Astrocyte of the spinal cord (primary cell): ENCODE results near the gene INPP5A.

Experiments used
- DNase-seq: peaks from one replicate; pipeline ENCODE4 v3.0.0; 2011; ENCODE audit warnings: low read depth, low spot score
- H3K4me3 ChIP-seq: 2 replicates; pipeline ENCODE4 v1.5.1; 2011; ENCODE audit warnings: low read depth, mild to moderate bottlenecking, low read length, moderate library complexity
- CTCF ChIP-seq: IDR thresholded peaks from 2 replicates; pipeline ENCODE4 v1.5.1; 2012; ENCODE audit warnings: low read depth, mild to moderate bottlenecking, low read length, inconsistent platforms
- in situ Hi-C: cut with HindIII; loops from 2 replicates; pipeline ENCODE4 v1.10.0; 2017; ENCODE audit warnings: low sequenced_read_pairs

The INPP5A gene

GRCh38 chr10:132541601-132542011, 4.0 kb downstream of the INPP5A start:
- DNase-seq: no peak
- no peak for TF ChIP-seq CTCF
- in situ Hi-C loops: no loop called here
- H3K4me3 ChIP-seq: no peak overlapping the region

DNA sequence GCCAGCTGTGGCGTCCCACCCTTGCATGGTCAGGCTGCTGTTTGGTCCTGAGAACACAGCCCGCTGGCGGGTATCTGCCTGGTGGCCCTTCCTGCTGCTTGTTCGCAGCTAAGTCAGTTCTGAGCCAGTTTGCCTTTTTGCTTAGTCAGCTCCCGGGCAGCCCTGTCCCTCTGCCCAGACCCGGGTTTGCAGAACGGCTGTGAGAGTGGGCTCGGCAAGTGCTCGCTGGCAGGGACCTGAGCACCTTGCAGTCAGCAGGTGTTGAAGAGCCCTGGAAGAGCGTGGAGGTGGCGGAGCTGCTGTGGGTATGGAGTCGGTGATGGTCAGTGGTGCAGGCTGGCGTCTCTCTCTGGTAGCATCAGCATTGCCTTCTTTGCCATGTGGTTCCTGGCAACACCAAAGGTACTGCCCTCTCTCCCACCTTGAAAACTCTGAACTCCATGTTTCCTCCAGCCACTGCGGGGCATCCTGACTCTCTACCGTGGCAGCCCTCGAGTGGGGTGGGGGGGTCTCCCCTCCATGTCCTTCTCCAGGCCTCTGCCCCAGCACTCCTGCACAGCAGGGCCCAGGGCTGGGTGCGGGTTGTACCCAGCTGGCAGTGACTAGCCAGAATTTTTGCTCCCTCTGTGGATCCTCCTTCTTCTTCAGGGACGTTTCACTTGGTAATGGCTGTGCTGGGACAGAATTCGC, 4.6 kb downstream of the INPP5A start:
- TF ChIP-seq CTCF: no peak
- in situ Hi-C loops: no loop called here
- no peak overlapping the region for H3K4me3 ChIP-seq
- DNase-seq: no peak

- in situ Hi-C loops: no loop called here
- DNase-seq: no peak
- no peak for TF ChIP-seq CTCF
- H3K4me3 ChIP-seq: no peak overlapping the region
Measured at GRCh38 chr10:132542819-132543218, 5.2 kb downstream of the INPP5A start.

- TF ChIP-seq CTCF: no peak
- in situ Hi-C loops: no loop called here
- no peak for DNase-seq
- no peak overlapping the region for H3K4me3 ChIP-seq
Measured at GRCh38 chr10:132543916-132544743, 6.5 kb downstream of the INPP5A start.

GRCh38 chr10:132544744-132545658, 7.4 kb downstream of the INPP5A start:
- in situ Hi-C loops: no loop called here
- no peak overlapping the region for H3K4me3 ChIP-seq
- TF ChIP-seq CTCF: no peak
- DNase-seq: no peak

- in situ Hi-C loops: no loop called here
- DNase-seq: no peak
- H3K4me3 ChIP-seq: no peak overlapping the region
- TF ChIP-seq CTCF: no peak
Measured at GRCh38 chr10:132545659-132546367, 8.2 kb downstream of the INPP5A start.
